K562 (cell line): ENCODE results near the gene NDST4.

Experiments used
- BRD4 ChIP-seq: fragments of 200-600 bp; sonication (generic); IDR thresholded peaks from 2 replicates; pipeline ENCODE4 v1.6.1; 2017; ENCODE audit warnings: inconsistent platforms
- EGR1 ChIP-seq: fragments of 450-650 bp; conservative IDR thresholded peaks from 2 replicates; pipeline ENCODE4 v1.6.1; 2017; ENCODE audit warnings: mild to moderate bottlenecking
- FOXK1 ChIP-seq: sonication (generic); formaldehyde crosslinking; IDR thresholded peaks from 2 replicates; pipeline ENCODE4 v1.8.0; 2022; ENCODE audit warnings: missing genetic modification reagents, mild to moderate bottlenecking, borderline replicate concordance
- FOXK2 ChIP-seq, 2 experiments: fragments of 450-650 bp; IDR thresholded peaks in 1 of 2; conservative IDR thresholded peaks in 1 of 2; 2 replicates each; pipeline ENCODE4 v1.6.1; 2016; ENCODE audit warnings: low read depth in 2 of 2, mild to moderate bottlenecking in 1 of 2
- OTX1 ChIP-seq: fragments of 450-650 bp; formaldehyde crosslinking; IDR thresholded peaks from 2 replicates; pipeline ENCODE4 v1.4.0; 2022; ENCODE audit warnings: mild to moderate bottlenecking
- RCOR1 ChIP-seq, 2 experiments: IDR thresholded peaks; 2 replicates each; pipeline ENCODE4 v1.6.1; 2012; ENCODE audit warnings: low read depth in 2 of 2, low read length in 2 of 2, borderline replicate concordance in 1 of 2, improper control_type of control experiment in 1 of 2
- SIX5 ChIP-seq, 2 experiments: IDR thresholded peaks; 2 replicates each; pipeline ENCODE4 v1.6.1; 2011; ENCODE audit warnings: low read length in 2 of 2, borderline replicate concordance in 1 of 2, low read depth in 1 of 2, mild to moderate bottlenecking in 1 of 2, moderate library complexity in 1 of 2; ENCODE audit not compliant: insufficient read depth in 1 of 2
- STAT5A ChIP-seq: IDR thresholded peaks from 2 replicates; pipeline ENCODE4 v1.6.1; 2012; ENCODE audit warnings: low read length, inconsistent platforms, borderline replicate concordance
- THRAP3 ChIP-seq: fragments of 450-650 bp; IDR thresholded peaks from 2 replicates; pipeline ENCODE4 v1.6.1; 2016; ENCODE audit warnings: mild to moderate bottlenecking, inconsistent platforms, borderline replicate concordance
- ZFP36 ChIP-seq: fragments of 150-350 bp; IDR thresholded peaks from 2 replicates; pipeline ENCODE4 v1.6.1; 2018; ENCODE audit warnings: low read length, low read depth; ENCODE audit not compliant: partially characterized antibody
- TF ChIP-seq, protein P1 (sequence below): sonication (generic); formaldehyde crosslinking; IDR thresholded peaks from 2 replicates; pipeline ENCODE4 v1.8.0; 2023; ENCODE audit warnings: mild to moderate bottlenecking, missing genetic modification reagents
- TF ChIP-seq, protein P2 (sequence below), 3 experiments: IDR thresholded peaks in 2 of 3; conservative IDR thresholded peaks in 1 of 3; 2 replicates each; pipeline ENCODE4 v1.5.1; 2011 to 2012; ENCODE audit warnings: low read length in 3 of 3, mild to moderate bottlenecking in 3 of 3, control low read depth in 2 of 3, improper control_type of control experiment in 1 of 3, inconsistent platforms in 1 of 3, low read depth in 1 of 3, mixed read lengths in 1 of 3, moderate library complexity in 1 of 3; ENCODE audit not compliant: insufficient read depth in 2 of 3
- TF ChIP-seq, protein P3 (sequence below): fragments of 450-650 bp; formaldehyde crosslinking; IDR thresholded peaks from 2 replicates; pipeline ENCODE4 v1.4.0; 2020; ENCODE audit warnings: mild to moderate bottlenecking, mixed read lengths

DNA sequence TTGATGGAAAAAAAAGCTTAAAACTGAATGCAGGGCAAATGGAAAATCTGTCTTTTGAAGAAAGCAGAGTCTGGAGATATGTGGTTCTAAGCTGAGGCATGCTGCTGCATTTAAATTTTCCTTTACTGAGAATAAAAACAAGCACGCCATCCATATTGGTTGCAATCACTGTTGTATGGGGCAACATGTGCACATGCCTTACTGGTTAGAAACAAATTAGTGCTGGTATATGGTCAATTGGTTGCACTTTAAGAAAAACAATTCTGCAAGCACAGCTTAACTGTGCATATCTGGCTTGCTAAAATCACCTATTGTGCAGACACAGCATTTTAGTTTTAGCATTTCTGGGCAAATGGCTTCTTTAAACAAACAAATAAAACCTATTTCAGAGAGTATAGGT lies 239.1 kb downstream of the NDST4 start:
- TF ChIP-seq SIX5 (IDR thresholded peaks at IDR 0.05; ENCODE audit: borderline replicate concordance in 1 of 2, insufficient read depth in 1 of 2, low read depth in 1 of 2, low read length in 2 of 2) (no peak), THRAP3 (no peak), FOXK1 (no peak), FOXK2 (conservative IDR thresholded peaks at IDR 0.05 in 1 of 2, IDR thresholded peaks at IDR 0.05 in 1 of 2; ENCODE audit: low read depth in 2 of 2) (no peak), RCOR1 (IDR thresholded peaks at IDR 0.05; ENCODE audit: borderline replicate concordance in 1 of 2, low read depth in 2 of 2, low read length in 2 of 2) (no peak), BRD4 (no peak), EGR1 (no peak), OTX1 (CRISPR knock-in tag) (no peak), ZFP36 (no peak), STAT5A (no peak)
- TF ChIP-seq, protein P1, sequence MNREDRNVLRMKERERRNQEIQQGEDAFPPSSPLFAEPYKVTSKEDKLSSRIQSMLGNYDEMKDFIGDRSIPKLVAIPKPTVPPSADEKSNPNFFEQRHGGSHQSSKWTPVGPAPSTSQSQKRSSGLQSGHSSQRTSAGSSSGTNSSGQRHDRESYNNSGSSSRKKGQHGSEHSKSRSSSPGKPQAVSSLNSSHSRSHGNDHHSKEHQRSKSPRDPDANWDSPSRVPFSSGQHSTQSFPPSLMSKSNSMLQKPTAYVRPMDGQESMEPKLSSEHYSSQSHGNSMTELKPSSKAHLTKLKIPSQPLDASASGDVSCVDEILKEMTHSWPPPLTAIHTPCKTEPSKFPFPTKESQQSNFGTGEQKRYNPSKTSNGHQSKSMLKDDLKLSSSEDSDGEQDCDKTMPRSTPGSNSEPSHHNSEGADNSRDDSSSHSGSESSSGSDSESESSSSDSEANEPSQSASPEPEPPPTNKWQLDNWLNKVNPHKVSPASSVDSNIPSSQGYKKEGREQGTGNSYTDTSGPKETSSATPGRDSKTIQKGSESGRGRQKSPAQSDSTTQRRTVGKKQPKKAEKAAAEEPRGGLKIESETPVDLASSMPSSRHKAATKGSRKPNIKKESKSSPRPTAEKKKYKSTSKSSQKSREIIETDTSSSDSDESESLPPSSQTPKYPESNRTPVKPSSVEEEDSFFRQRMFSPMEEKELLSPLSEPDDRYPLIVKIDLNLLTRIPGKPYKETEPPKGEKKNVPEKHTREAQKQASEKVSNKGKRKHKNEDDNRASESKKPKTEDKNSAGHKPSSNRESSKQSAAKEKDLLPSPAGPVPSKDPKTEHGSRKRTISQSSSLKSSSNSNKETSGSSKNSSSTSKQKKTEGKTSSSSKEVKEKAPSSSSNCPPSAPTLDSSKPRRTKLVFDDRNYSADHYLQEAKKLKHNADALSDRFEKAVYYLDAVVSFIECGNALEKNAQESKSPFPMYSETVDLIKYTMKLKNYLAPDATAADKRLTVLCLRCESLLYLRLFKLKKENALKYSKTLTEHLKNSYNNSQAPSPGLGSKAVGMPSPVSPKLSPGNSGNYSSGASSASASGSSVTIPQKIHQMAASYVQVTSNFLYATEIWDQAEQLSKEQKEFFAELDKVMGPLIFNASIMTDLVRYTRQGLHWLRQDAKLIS (CRISPR knock-in tag): no peak
- TF ChIP-seq, protein P2, sequence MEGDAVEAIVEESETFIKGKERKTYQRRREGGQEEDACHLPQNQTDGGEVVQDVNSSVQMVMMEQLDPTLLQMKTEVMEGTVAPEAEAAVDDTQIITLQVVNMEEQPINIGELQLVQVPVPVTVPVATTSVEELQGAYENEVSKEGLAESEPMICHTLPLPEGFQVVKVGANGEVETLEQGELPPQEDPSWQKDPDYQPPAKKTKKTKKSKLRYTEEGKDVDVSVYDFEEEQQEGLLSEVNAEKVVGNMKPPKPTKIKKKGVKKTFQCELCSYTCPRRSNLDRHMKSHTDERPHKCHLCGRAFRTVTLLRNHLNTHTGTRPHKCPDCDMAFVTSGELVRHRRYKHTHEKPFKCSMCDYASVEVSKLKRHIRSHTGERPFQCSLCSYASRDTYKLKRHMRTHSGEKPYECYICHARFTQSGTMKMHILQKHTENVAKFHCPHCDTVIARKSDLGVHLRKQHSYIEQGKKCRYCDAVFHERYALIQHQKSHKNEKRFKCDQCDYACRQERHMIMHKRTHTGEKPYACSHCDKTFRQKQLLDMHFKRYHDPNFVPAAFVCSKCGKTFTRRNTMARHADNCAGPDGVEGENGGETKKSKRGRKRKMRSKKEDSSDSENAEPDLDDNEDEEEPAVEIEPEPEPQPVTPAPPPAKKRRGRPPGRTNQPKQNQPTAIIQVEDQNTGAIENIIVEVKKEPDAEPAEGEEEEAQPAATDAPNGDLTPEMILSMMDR (IDR thresholded peaks at IDR 0.05 in 2 of 3, conservative IDR thresholded peaks at IDR 0.05 in 1 of 3; ENCODE audit: insufficient read depth in 2 of 3, low read depth in 1 of 3, low read length in 3 of 3): no peak
- TF ChIP-seq, protein P3, sequence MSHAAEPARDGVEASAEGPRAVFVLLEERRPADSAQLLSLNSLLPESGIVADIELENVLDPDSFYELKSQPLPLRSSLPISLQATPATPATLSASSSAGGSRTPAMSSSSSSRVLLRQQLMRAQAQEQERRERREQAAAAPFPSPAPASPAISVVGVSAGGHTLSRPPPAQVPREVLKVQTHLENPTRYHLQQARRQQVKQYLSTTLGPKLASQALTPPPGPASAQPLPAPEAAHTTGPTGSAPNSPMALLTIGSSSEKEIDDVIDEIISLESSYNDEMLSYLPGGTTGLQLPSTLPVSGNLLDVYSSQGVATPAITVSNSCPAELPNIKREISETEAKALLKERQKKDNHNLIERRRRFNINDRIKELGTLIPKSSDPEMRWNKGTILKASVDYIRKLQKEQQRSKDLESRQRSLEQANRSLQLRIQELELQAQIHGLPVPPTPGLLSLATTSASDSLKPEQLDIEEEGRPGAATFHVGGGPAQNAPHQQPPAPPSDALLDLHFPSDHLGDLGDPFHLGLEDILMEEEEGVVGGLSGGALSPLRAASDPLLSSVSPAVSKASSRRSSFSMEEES (CRISPR knock-in tag): no peak
